ENCODE data around the gene GNGT1. TPM values are rescaled to one million over a fixed set of nuclear protein-coding genes. Genes with fewer than 3 reads are reported as not detected.
A peak's percentile ranks its signal among the peaks of the same experiment; 100 is the strongest.

Gene GNGT1
- total RNA-seq, 1 experiment from 2014 or later = not detected

DNA sequence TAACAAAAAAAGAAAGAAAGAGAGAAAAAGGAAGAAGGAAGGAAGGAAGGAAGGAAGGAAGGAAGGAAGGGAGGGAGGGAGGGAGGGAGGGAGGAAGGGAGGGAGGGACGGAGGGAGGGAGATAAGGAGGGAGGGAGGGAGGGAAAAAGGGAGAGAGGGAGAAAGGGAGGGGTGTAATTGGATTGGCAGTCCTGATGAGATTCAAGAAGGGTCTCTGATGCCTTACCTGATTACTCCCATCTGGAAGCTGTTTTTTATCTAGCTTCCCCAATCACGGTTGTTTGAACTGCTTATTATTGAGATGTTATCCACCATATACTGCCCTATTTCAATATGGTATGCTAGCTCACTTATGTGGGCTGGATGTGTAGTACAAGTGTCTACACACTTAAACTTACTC, 42.5 kb downstream of the GNGT1 start:
- POLR2A ChIA-PET (ENCODE audit: low non-redundant PET) = no interaction called here
- no peak for TF ChIP-seq EZH2 (IDR thresholded peaks at IDR 0.05; ENCODE audit: borderline replicate concordance, low read depth, low read length, poor library complexity, severe bottlenecking)
- TF ChIP-seq, protein P1, sequence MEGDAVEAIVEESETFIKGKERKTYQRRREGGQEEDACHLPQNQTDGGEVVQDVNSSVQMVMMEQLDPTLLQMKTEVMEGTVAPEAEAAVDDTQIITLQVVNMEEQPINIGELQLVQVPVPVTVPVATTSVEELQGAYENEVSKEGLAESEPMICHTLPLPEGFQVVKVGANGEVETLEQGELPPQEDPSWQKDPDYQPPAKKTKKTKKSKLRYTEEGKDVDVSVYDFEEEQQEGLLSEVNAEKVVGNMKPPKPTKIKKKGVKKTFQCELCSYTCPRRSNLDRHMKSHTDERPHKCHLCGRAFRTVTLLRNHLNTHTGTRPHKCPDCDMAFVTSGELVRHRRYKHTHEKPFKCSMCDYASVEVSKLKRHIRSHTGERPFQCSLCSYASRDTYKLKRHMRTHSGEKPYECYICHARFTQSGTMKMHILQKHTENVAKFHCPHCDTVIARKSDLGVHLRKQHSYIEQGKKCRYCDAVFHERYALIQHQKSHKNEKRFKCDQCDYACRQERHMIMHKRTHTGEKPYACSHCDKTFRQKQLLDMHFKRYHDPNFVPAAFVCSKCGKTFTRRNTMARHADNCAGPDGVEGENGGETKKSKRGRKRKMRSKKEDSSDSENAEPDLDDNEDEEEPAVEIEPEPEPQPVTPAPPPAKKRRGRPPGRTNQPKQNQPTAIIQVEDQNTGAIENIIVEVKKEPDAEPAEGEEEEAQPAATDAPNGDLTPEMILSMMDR (conservative IDR thresholded peaks at IDR 0.05; ENCODE audit: low read depth, low read length) = no peak
- no peak overlapping the region for H3K4me3 ChIP-seq (ENCODE audit: low read depth, low read length, poor library complexity, severe bottlenecking)
- no peaks in the 10 kb centered on the region for H3K36me3 ChIP-seq (ENCODE audit: insufficient read depth, low read length, poor library complexity, severe bottlenecking)
- CTCF ChIA-PET = no interaction called here
- intact Hi-C loops (cut with micrococcal nuclease; ENCODE audit: unreplicated experiment) = no loop called here
- DNase-seq (ENCODE audit: low spot score) = no peak
- no peak overlapping the region for H3K27ac ChIP-seq (ENCODE audit: low read depth, low read length, poor library complexity, severe bottlenecking)
- H3K4me1 ChIP-seq (ENCODE audit: insufficient read depth, low read length, poor library complexity, severe bottlenecking) = no peaks in the 10 kb centered on the region
- no peaks in the 10 kb centered on the region for H3K27me3 ChIP-seq (replicated peaks; ENCODE audit: insufficient read depth, low read depth, low read length, poor library complexity)
- no TSS peak for BruUV-seq (replicated peaks)
- H3K9me3 ChIP-seq (ENCODE audit: low read depth, low read length, poor library complexity, severe bottlenecking) = no peaks in the 10 kb centered on the region

DNA sequence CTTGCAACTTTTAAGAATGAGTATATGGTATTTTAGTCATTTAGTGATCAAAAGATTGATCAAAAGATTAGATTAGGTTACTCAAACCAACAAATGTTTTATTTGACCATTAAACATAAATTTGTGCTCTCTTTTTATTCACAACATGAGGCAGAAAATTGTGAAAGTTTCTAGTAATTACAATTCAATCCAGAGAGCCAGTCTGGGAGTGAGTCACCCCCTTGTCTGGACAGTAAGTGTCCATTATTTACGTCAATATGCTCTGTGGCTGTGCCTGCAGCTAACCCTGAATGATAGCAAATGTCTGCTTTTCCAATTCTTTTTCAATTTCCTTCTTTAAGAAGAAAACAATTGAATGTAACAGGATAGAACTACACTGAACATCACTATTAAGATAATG, 43.1 kb downstream of the GNGT1 start:
- peak; percentile 12 for DNase-seq (ENCODE audit: low spot score)
- Histone ChIP-seq H3K27me3 (replicated peaks; ENCODE audit: insufficient read depth, low read depth, low read length, poor library complexity) (no peaks in the 10 kb centered on the region), H3K4me3 (ENCODE audit: low read depth, low read length, poor library complexity, severe bottlenecking) (no peak overlapping the region), H3K9me3 (ENCODE audit: low read depth, low read length, poor library complexity, severe bottlenecking) (no peaks in the 10 kb centered on the region), H3K36me3 (ENCODE audit: insufficient read depth, low read length, poor library complexity, severe bottlenecking) (no peaks in the 10 kb centered on the region), H3K27ac (ENCODE audit: low read depth, low read length, poor library complexity, severe bottlenecking) (no peak overlapping the region), H3K4me1 (ENCODE audit: insufficient read depth, low read length, poor library complexity, severe bottlenecking) (no peaks in the 10 kb centered on the region)
- BruUV-seq (replicated peaks) = no TSS peak
- intact Hi-C loops (cut with micrococcal nuclease; ENCODE audit: unreplicated experiment) = no loop called here
- TF ChIP-seq, protein P1 (conservative IDR thresholded peaks at IDR 0.05; ENCODE audit: low read depth, low read length) = no peak
- TF ChIP-seq EZH2 (IDR thresholded peaks at IDR 0.05; ENCODE audit: borderline replicate concordance, low read depth, low read length, poor library complexity, severe bottlenecking) = no peak
- ChIA-PET POLR2A (ENCODE audit: low non-redundant PET) (no interaction called here), CTCF (no interaction called here)

DNA sequence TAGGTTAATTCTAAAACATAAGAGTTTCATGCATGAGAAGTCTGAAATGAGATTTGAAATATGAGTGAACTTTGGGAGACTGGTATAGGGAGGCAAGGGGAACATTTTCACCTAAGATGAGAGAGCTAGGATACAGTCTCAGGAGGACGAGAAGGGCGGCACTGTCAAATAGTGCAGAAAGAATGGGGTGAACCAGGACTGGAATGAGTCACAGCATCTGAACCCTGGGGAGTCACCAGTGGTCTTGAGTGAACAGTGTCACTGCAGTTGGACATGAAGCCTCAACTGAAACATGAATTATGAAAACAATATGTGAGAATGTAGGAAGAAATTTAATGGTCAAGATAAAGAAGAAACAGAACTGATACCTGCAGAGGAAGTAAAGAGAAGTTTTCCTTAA, 48.9 kb downstream of the GNGT1 start:
- Histone ChIP-seq H3K27me3 (replicated peaks; ENCODE audit: insufficient read depth, low read depth, low read length, poor library complexity) (no peaks in the 10 kb centered on the region), H3K36me3 (ENCODE audit: insufficient read depth, low read length, poor library complexity, severe bottlenecking) (no peaks in the 10 kb centered on the region), H3K4me3 (ENCODE audit: low read depth, low read length, poor library complexity, severe bottlenecking) (no peak overlapping the region), H3K9me3 (ENCODE audit: low read depth, low read length, poor library complexity, severe bottlenecking) (no peaks in the 10 kb centered on the region), H3K27ac (ENCODE audit: low read depth, low read length, poor library complexity, severe bottlenecking) (no peak overlapping the region), H3K4me1 (ENCODE audit: insufficient read depth, low read length, poor library complexity, severe bottlenecking) (peaks cover 6% of the 10 kb centered on the region)
- no peak for TF ChIP-seq EZH2 (IDR thresholded peaks at IDR 0.05; ENCODE audit: borderline replicate concordance, low read depth, low read length, poor library complexity, severe bottlenecking)
- TF ChIP-seq, protein P1 (conservative IDR thresholded peaks at IDR 0.05; ENCODE audit: low read depth, low read length) = no peak
- DNase-seq (ENCODE audit: low spot score) = no peak
- BruUV-seq (replicated peaks) = no TSS peak
- intact Hi-C loops (cut with micrococcal nuclease; ENCODE audit: unreplicated experiment) = loop anchor here (2.0 kb wide), 1 partner anchor 63 kb away; no protein-coding TSS in a partner anchor
- CTCF ChIA-PET = no interaction called here
- POLR2A ChIA-PET (ENCODE audit: low non-redundant PET) = no interaction called here

All from A673 (cell line).